GM12872 (cell line): ENCODE results near the gene C4orf51.

Experiments used
- TF ChIP-seq, protein P1 (sequence below): IDR thresholded peaks from 3 replicates; pipeline ENCODE4 v1.5.1; 2011; ENCODE audit warnings: low read depth, mild to moderate bottlenecking, low read length, moderate library complexity; ENCODE audit not compliant: insufficient read depth

The C4orf51 gene

GRCh38 chr4:145679991-145680455 lies at the start of gene C4orf51:
Gene C4orf51 (plus strand): TSS chr4:145680146. CDS start chr4:145680204, 58 bp downstream.
- TF ChIP-seq, protein P1, sequence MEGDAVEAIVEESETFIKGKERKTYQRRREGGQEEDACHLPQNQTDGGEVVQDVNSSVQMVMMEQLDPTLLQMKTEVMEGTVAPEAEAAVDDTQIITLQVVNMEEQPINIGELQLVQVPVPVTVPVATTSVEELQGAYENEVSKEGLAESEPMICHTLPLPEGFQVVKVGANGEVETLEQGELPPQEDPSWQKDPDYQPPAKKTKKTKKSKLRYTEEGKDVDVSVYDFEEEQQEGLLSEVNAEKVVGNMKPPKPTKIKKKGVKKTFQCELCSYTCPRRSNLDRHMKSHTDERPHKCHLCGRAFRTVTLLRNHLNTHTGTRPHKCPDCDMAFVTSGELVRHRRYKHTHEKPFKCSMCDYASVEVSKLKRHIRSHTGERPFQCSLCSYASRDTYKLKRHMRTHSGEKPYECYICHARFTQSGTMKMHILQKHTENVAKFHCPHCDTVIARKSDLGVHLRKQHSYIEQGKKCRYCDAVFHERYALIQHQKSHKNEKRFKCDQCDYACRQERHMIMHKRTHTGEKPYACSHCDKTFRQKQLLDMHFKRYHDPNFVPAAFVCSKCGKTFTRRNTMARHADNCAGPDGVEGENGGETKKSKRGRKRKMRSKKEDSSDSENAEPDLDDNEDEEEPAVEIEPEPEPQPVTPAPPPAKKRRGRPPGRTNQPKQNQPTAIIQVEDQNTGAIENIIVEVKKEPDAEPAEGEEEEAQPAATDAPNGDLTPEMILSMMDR, result no peak

DNA sequence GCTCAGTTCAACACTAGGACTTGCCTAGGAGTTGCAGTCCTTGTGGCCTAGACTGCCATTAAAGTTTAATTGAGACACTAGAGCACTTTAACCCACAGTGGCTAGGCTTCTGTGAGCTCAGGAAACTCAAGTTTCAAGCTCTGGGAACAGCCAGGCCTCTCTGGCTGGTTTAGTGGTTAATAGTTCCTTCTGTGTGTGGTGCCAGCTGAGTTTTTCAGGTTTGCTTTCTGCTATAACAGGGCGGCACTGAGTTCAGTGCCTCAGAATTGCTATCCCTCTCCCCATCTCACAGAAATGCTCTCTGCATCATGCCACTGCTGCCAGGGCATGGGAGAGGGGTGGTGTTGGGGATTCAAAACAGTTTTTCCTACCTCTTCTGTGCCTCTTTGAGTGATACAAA lies 44.8 kb upstream of the C4orf51 start:
- TF ChIP-seq, protein P1, result no peak

DNA sequence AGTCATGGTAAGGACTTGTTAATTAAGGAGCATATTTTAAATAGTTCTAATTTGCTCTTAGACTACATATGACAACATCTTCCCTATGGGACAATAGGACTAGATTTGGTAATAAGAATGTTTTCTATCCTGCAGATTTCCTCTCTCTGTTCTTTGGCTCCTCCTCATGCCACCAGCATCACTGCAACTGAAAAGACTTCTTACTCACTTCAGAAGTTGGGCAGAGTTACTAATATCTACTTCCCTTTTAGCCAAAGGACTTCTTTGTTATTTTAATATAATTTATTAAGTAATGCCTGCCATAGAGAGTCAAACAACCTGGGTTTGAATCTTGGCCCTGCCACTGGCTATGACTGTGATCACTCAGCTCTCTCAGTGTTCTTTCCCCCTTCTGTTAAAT lies 44.3 kb upstream of the C4orf51 start:
- TF ChIP-seq, protein P1, result no peak

GRCh38 chr4:145639186-145639698 lies 40.7 kb upstream of the C4orf51 start:
- TF ChIP-seq, protein P1, result no peak

DNA sequence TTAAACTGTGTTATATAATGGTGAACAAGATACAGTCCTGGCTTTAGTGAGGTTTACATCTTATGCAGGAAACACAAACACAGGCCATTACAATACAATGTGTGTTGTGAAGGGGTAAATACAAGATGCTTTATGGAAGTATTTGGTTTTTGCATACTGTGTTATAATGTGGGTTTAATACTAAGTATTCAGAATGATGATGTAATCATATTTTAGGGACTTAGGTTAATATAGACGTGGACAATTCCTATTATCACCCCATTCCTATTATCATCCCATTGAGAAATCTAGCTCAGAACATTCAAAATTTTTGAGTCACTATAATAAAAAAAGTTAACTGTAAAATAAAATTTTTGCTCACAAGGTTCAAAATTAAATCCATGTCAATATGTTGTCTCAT lies 36.7 kb upstream of the C4orf51 start:
- TF ChIP-seq, protein P1, result no peak

GRCh38 chr4:145644699-145645098 lies 35.2 kb upstream of the C4orf51 start:
- TF ChIP-seq, protein P1, result no peak

GRCh38 chr4:145656156-145656555 lies 23.8 kb upstream of the C4orf51 start:
- TF ChIP-seq, protein P1, result no peak
